ENCODE results near the gene DUSP7.

DUSP7 gene

DNA sequence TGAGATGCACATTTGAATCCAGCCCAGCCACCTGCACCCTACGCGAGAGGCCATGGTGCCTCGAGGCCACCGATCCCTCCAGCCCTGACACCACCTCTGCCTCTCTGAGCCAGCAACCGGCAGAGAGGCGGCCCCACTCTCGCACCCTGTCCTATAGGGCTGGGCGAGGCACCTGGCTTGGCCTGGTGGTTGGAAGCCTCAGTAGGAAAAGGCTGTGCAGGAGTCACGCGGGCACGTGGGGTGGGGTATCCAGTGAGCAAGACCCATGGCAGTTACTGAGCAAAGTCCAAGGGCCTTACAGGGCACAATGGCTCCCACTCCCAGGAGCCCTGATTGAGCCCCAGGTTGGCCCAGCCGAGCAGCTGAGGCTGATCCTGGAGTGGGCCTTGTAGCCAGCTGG is 12.4 kb upstream of the DUSP7 start:
- no peak for DNase-seq (ENCODE audit: low spot score)
- FAIRE-seq = no peak

DNA sequence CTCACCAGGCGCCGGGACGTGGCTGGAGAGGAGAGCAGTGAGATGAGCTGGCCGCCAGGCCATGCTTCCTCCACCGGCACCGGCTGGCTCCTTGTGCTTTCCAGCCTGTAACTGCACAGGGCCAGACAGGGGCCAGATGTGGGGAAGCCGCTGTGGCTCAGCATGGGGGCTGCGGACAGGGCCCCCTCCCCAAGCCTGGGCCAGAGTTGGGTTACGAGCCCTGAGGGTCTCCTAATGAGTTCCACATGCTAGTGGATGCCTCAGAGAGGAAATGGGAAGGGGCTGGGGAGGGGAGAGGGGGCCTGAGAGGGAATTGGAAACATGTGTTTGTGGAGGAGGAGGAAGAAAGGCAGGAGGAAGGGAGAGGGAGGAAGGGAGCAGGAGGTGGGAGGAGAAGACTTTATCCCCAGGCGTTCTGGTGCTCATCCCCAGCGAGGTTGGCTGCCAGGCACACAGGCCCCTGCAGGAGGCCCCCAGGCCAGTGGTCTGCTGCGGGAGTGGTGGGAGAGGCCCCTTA is 11.7 kb upstream of the DUSP7 start:
- DNase-seq (ENCODE audit: low spot score) = no peak
- no peak for FAIRE-seq

DNA sequence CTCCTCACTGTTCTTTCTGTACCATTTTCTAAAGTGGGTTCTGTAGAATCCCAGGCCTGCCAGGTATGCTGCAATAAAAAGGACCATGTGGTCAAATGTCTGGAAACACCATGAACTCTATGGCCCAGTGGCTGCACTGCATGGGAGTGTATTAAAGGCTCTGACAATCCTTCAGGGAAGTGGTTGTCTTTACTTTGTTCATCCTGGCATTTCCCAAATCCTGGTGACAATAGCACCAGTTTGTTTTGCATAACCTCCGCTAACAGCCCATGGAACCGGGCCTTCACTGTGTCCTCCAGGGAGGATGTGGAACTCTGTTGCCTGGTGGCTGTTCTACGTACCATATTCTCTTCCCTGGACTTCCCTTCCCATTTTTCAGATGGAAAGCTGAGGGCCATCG is 11.2 kb upstream of the DUSP7 start:
- DNase-seq (ENCODE audit: low spot score) (no peak), FAIRE-seq (no peak)

DNA sequence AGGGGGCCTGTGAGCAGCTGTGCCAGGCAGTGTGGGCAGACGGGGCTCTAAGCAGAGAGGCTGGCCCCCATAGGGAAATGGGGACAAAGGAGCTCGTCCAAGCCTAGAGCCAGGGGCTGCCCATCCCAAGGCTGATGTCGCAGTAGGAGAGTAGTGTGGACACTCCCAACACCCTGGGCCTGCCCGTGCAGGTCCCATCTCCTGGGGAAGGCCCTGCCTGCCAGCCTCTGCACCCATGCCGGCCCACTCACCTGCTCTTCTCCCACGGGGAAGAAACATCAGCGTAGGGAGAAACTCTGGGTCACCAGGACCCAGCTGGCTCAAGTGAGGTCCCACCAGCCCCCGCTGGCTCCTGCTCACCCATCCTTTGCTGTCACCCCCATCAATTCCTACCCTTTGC is 10.7 kb upstream of the DUSP7 start:
- DNase-seq (ENCODE audit: low spot score) (no peak), FAIRE-seq (no peak)

DNA sequence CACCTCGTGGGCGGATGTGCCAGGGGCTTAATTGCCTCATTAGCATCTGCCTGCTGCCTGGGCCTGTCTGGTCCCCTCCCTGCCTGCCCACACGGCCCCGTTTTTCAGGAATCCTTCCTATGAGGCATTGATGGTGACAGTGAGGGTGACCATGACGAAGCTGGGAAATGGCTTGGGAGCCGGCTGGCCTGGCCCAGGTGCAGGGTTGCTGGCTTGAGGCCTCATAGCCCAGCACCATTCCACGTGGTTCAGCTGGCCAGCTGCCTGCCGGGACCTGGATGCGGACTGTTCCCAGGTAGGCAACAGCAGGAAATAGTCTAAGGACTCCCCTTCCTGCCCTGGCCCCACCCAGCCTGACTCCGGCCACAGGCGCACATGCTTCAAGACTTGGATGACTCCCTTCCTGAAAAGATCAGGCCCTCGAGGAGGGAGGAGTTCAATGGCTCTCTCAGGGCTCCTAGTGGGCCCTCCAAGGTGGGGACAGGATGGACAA is 8.9 kb upstream of the DUSP7 start:
- DNase-seq (ENCODE audit: low spot score) (no peak), FAIRE-seq (no peak)

DNA sequence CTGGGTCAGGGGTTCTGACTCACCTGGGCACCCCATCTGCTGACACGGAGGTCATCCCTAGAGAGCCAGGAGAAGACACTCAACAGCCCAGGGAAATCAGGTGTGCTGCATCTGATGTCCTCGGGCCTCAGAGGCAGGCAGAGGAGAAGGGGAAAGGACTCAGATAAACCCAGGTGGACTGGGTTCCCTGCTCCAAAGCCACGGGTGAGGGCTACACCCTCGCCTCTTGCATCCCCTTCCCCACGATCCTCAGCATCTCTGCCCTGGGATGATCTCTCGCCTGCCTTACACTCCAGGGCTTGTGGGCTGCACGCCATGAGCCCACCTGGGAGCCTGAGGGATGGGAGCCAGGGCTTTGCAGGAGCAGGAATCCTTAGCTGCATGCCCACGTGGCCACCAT is 8.2 kb upstream of the DUSP7 start:
- no peak for DNase-seq (ENCODE audit: low spot score)
- no peak for FAIRE-seq

DNA sequence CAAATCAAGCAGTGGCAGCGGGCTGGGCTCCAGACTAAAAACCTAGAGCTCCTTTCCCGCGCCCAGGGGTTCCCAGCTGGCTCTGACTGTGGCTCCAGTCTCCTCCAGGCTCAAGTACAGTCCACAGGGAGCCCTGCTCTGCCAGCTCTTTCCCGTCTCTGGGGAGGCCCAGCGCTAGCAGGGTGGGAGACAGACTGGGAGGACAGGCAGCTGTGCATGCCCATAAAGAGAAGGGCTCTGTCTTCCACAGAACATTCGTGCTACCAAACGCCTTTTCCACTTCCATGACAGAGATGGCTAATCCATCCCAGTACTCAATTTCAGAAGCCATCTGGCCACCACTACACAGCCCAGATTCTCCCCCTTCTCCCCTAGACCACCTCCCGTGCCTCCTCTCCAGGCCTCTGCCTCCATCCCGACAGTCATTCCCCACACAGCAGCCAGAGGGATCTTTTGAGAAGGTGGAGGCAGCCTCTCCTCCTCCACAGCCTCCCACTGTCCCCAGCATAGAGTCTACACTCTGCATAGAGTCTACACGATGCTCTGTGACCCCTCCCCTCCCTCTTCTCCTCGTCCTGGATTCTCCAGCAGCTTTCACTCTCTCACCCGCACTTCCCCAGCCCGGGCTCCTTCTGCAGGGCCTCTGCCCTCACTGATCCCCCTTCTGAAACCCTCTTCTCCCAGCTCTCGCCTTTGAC is 6.8 kb upstream of the DUSP7 start:
- no peak for FAIRE-seq
- no peak for DNase-seq (ENCODE audit: low spot score)

DNA sequence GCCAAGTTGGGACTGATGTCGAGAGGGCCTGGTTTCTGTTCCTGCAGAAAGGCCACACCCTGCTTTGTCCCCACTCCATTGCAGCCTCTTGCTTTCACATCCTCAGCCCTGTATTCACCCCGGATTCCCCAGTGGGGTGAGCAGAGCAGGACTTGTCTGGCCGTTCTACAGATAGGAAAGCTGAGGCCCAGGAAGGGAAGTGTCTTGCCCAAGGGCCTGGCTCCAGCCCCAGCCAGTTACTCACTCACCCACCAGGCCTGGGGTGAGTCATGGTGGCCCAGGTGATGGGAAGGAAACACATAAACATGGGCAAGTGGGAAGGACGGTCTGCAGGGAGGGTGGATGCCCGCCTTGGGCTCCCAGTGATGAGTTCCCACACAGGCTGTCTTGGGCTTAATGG is 6.1 kb upstream of the DUSP7 start:
- FAIRE-seq = peak; percentile 71
- peak; percentile 92 for DNase-seq (ENCODE audit: low spot score)

DNA sequence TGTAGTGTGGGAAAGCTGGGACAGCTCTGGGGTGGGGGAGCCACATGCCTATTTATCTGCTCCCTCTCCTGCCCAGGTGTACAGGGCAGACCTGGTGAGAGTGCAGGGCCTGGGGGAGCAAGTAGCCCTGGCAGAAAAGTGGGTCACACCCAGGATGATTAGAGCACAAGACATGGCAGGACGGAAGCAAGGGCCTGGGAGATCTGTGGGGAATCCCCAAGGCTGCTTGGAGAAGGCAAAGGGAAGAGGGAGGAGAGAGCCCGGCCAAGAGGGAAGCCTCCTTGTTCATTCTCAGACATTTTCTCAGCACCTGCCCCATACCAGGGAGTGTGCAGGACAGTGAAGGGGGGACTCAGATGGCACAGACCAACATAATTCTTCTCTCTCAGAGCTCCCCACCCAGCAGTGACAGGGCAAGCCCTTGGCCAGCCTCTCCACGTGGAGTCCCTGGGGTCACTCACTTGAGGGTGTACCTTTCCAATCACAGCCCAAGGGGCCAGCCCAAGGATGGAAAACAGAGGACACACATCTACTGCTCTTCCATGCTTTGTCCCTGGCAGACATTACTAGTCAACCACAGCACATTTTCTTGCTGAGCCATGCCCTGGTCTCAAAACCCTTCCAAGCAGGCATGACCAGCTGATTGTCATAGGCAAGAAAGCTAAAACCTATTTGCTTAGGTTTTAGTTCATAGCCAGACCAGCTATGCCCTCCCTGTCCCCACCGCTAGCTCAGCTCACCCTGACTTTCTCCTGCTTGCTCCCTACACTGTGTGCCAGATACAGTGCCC is 4.9 kb upstream of the DUSP7 start:
- DNase-seq (ENCODE audit: low spot score) = no peak
- FAIRE-seq = no peak

DNA sequence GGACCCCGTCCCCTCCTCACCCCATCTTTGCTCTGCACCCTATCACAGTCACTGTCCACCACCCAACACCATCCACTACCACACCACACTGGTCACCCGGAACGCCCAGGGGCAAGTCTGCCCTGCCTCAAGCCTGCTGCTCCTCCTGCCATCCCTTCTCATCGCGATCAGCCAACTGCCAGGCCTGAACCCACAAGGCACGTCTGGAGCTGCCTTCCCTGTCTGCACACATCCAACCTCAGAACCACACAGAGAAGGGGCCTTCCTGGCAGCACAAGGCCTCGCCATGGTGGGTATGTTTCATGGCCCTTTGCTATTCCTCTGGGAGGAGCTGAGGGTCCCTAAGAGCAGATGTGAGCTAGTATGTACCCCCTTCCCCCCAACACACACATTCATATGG is 3.4 kb upstream of the DUSP7 start:
- no peak for FAIRE-seq
- DNase-seq (ENCODE audit: low spot score) = no peak

DNA sequence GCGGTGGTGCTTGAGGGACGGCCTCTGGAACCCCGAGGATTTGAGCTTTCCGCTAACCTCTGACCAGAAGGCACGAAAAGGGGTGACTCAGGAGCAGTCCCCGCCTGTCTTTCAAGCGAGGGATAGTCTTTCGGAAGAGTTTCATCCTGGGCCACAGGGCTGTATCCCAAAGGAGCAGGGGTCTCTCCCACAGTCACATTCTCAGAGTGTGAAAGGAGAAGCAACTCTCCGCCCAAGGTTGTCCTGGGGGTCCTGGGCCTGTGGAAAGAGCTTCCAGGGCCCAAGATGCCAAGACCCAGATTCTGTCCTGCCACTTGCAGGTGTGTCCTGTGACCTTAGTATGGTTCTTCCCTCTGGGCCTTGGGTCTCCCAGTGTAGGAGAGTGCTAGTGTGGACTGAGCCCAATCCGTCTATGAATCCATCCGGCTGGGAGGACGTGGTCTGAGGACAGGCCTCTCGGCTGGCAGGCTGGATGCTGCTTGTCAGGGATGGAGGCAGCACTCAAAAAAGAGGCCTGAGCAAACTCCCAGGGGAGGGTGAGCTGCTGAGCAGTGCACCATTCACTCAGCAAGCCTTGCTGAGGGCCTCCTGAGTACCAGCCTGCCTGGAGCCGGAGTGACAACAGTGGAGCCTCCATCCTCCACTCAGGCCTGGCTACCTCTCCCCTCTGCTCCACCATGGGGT is 1.6 kb upstream of the DUSP7 start:
- FAIRE-seq (no peak), DNase-seq (ENCODE audit: low spot score) (no peak)

DNA sequence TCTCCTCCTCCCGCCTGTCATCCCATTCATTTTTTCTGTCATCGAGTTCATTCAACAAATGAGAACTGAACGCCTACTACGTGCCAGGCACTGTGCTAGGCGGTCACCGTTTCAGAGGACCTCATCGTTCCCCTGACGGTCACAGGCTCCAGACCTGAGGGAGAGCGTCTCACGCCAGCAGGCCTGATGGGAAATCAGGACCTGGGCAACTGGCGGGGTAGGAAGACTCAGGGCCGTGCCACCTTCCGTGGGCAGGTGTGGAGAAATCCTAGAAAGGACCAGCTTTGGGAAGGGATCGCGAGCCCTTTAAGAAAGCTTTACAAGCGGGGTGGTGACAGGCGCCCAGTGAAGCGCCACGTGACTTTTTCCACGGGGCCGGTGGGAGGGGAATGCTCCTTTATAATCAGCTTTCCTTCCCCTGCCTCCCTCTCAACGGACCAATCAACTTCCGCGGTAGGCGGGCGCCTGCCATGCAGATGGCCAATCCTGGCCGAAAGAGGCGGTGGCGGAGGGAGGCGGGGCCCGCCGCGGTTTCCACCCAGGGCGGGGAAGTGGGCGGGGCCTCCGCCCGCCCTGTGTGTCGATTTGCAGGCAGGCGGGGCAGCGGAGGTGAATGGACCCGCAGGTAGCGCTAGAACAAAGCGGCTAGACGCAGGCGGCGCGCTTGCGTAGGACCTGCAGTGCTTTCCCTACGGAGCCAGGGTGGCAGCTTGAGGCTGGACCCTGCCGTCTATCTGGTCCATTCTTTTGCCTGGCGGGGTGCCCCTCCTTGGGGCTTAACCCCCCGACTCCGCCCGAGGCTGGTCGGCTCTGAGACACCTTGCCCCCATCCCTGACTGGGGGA is 819 bp upstream of the DUSP7 start:
- peak; percentile 90 for FAIRE-seq
- peak; percentile 96 for DNase-seq (ENCODE audit: low spot score)

DNA sequence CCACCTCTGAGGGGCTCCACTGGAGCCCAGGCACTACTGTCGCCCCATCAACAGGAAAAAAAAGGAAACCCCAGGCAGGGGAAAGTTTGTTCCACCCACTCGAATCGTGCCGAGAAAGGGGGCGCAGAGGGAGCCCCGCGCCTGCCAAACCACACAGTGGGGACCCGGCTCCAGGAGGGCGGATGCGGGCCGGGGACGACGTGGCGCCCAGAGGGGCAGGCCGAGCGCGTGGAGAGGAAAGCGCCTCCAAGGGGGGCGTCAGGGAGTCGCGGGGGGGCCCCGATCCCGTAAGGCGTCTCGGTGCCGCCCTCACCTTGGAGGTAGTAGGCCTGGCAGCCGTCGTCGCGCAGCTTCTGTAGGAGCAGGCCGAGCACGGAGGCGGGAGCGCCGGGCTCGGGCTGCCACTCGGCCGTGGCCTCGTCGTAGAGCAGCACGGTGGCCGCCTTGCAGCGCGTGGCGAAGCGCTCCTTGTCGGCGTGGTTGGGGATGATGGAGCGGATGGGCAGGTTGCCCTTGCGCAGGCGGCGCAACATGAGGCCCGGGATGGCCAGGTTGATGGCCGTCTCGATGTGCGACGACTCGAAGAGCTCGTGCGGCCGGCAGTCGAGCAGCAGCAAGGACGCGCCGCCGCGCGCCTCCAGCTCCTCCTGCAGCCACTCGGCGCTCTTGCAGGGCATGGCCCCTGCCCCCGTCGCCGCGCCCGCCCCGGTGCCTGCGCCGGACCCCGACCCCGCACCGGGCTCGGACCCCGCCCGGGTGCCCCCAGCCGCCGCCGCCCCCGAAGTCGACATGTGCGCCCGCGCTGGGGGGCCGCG is 627 bp downstream of the DUSP7 start:
- FAIRE-seq = no peak
- no peak for DNase-seq (ENCODE audit: low spot score)

DNA sequence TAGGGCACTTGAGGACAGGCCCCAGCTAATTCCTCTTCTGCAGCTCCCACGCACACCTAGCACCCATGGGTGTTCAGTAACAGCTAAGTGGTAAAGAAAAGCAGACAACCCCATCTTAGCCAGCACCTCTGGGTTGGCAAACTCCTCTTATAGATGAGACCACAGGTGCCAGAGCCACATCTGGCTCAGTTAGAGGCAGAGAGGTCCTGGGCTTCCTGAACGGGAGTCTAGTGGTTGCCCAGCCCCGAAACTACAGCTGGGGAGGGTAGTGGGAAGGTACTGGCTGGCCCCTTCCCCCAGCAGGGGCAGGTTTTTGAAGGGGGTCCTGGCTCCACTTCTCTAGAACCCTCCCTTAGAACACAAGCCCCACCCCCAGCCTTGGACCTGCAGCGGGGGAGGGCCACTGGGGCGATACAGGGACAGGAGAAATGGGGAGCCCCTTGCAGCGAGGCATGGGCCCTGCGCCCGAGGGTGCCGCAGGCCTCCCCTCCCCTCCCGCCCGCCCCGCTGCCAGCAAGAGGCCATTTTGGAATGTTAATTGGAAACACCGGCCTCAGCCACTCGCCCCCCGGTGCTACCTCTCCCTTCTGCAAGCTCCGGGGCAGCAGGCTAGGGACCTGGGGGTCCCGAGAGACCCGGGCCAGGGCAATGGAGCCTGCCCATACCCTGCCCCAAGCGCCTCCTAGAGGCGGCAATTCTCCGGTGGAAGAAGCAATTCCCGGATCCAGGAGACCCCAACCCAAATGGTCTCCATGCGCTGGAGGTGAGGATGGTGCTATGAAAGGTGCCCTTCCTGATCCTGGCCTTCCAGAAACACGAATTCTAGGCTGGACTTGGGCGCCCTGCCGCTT is 1.5 kb downstream of the DUSP7 start:
- DNase-seq (ENCODE audit: low spot score) (no peak), FAIRE-seq (no peak)

DNA sequence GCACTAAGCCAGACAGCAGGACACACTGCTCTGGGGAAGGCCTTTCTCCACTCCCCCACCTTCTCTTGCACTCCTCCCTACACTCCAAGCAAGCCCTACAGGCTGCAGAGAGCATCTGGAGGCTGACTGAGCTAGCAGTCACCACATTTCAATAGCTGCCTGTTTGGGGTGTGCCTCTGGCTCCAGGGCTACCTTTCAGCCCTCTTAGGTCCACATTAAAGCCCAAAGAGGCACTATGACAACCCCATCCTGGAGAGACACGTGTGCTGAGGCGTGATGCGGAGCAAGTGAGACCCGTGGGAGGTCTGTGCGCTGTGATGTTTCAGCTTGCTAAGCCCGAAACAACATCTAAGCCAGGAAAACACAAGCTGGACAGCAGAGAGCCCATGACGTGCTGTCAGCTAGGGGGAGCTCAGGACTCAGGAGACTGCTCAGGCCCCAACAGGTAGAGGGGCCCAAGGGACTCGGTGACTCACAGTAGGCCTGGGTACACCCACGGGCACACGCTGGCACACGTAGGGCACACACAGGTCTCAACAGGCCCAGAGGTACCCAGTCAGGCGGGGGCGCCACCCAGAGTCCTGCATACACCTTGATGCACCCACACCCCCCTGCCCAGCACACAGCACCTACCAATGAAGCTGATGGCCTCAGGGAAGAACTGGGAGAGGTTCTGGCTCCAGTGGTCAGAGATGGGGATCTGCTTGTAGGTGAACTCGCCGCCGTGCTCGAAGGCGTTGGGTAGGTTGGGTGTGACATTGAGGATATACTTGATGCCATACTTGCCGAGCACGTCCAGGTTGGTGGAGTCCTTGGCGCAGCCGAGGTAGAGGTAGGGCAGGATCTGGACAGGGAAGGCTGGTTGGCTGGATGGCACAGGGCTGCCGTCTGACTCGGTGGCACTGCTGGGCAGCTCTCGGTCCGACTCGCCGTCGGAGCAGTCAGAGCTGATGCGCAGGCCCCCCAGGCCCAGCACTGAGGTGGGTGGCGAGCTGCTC is 2.8 kb downstream of the DUSP7 start:
- DNase-seq (ENCODE audit: low spot score) = peak; percentile 10
- no peak for FAIRE-seq

DNA sequence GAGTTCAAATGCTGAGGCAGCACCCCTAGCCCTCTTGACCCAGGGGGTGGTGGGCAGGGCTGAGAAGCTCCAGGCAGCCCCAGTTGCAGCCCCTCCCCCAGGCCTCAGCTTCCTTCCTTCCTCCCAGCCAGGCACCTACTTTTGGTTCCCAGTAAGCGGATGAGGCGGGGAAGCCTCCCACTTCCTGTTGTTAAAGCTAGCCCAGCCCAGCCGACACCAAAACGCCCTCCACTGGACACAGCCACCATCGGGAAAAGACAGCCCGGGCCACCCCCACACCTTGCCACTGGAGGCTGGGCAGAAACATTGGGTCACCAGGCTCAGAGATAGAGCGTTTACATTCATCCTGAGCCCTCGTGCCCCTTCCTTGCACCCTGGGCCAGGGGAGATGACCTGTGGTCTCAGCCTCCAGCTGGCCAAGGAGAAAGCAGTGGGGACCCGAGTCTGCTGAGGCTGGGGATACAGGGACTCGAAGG is 3.5 kb downstream of the DUSP7 start:
- FAIRE-seq (no peak), DNase-seq (ENCODE audit: low spot score) (peak; percentile 57)

DNA sequence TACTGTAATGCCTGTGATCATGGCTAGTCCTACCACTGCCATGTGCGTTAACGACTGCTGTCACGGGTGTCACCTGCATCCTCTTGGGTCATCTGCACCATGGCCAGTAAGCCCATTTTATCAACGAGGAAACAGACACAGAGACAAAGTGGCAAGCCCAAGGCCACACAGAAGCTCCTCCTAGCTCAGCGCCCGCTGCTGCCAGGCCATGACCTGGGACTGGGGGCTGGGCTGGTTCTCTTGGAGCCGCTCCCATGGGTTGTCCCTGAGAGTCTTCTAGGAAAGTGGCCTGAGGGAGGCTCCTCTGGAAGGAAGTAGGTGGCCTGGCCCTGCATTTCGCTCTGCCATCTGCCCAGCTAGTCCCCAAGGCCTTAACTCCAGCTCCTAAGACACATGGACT is 4.9 kb downstream of the DUSP7 start:
- FAIRE-seq = no peak
- no peak for DNase-seq (ENCODE audit: low spot score)

DNA sequence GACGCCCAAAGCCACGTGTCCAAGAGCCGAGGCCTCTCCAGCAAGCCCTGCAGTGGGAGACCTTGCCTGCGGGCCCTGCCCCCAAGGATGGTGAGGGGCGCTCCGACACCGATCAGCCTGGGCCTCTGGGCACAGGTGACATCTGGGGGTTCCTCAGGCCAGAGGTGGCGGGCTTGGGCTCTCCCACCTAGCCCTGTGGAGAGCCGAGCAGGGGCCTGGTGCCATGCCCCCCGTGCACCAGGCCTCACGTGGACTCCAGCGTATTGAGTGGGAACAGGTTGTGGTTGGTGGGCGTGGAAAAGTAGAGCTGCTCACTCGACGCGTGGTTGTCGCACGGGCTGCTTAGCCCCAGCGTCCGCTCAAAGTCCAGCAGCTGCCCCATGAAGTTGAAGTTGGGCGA is 5.8 kb downstream of the DUSP7 start:
- FAIRE-seq = no peak
- DNase-seq (ENCODE audit: low spot score) = no peak

All from RCC 7860 (cell line).